HL-60 (cell line): Measurements from ENCODE around the gene ACTG1.

ENCODE experiments used
- DNase-seq, 2 experiments: peaks; one replicate each; pipeline ENCODE4 v3.0.0-alpha.2; 2010 to 2020; ENCODE audit warnings: low read depth in 1 of 2, low spot score in 1 of 2
- H3K27ac ChIP-seq: fragments of 250-450 bp; sonication (Bioruptor Pico); replicated peaks from 2 replicates; pipeline ENCODE4 v1.5.1; 2020; ENCODE audit warnings: mild to moderate bottlenecking, moderate library complexity
- H3K27me3 ChIP-seq: fragments of 250-450 bp; sonication (Bioruptor Pico); 2 replicates; pipeline ENCODE4 v1.5.1; 2021; ENCODE audit warnings: mild to moderate bottlenecking, moderate library complexity; ENCODE audit not compliant: insufficient read depth, poor library complexity, severe bottlenecking
- H3K4me3 ChIP-seq: replicated peaks from 2 replicates; pipeline ENCODE4 v1.5.1; 2011; ENCODE audit warnings: mild to moderate bottlenecking, control low read depth, low read length; ENCODE audit not compliant: insufficient read depth
- CTCF ChIP-seq: IDR thresholded peaks from one replicate; pipeline ENCODE4 v1.5.1; 2011; ENCODE audit warnings: low read length, control low read depth, inconsistent platforms; ENCODE audit not compliant: insufficient read depth
- GABPA ChIP-seq: IDR thresholded peaks from 2 replicates; pipeline ENCODE4 v1.6.1; 2012; ENCODE audit warnings: low read depth
- POLR2AphosphoS5 ChIP-seq: IDR thresholded peaks from 2 replicates; pipeline ENCODE4 v1.6.1; 2012; ENCODE audit warnings: low read depth
- REST ChIP-seq: IDR thresholded peaks from 2 replicates; pipeline ENCODE4 v1.6.1; 2012; ENCODE audit warnings: low read depth; ENCODE audit not compliant: insufficient replicate concordance
- SPI1 ChIP-seq: IDR thresholded peaks from 2 replicates; pipeline ENCODE4 v1.6.1; 2012; ENCODE audit warnings: low read depth, mild to moderate bottlenecking, borderline replicate concordance

Gene ACTG1

GRCh38 chr17:81558115-81558468 is 45.5 kb upstream of the ACTG1 start:
- TF ChIP-seq POLR2AphosphoS5 (no peak), CTCF (no peak), REST (no peak), GABPA (no peak), SPI1 (no peak)
- no peak overlapping the region for H3K27ac ChIP-seq
- no peaks in the 10 kb centered on the region for H3K27me3 ChIP-seq
- no peak overlapping the region for H3K4me3 ChIP-seq
- no peak for DNase-seq

GRCh38 chr17:81557276-81558114 is 44.9 kb upstream of the ACTG1 start:
- Histone ChIP-seq H3K4me3 (no peak overlapping the region), H3K27me3 (no peaks in the 10 kb centered on the region), H3K27ac (no peak overlapping the region)
- TF ChIP-seq SPI1 (no peak), REST (no peak), CTCF (no peak), POLR2AphosphoS5 (0 out of 2 replicates have a peak, but pooled peaks have one; percentile 14), GABPA (no peak)
- DNase-seq, result no peak

GRCh38 chr17:81556863-81557262 is 44.3 kb upstream of the ACTG1 start:
- Histone ChIP-seq H3K27me3 (no peaks in the 10 kb centered on the region), H3K27ac (no peak overlapping the region), H3K4me3 (no peak overlapping the region)
- TF ChIP-seq CTCF, result no peak
- TF ChIP-seq SPI1, result no peak
- TF ChIP-seq REST, result no peak
- TF ChIP-seq GABPA, result no peak
- TF ChIP-seq POLR2AphosphoS5, result no peak
- DNase-seq, result no peak
